ENCODE measurements around the gene GADL1.

Gene GADL1

DNA sequence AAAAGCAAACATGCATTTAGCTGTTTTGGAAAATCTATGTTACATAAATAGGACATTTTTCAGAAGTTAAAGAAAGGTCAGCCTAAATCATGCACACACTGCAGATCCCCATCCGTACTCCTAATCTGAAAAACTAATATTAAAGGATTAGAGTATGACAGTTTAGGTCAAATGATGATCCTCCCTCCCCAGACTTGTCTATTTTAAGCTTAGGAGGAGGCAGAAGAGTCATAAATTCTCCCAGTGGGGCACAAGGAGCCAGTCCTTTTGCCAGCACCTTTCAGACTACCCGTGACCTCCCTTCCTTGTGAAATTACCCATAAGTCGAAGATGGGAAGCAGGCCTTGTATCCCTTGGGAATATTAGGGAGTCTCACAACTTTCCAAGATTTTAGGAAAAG, 210.1 kb downstream of the GADL1 start:
- TF ChIP-seq, protein P1, sequence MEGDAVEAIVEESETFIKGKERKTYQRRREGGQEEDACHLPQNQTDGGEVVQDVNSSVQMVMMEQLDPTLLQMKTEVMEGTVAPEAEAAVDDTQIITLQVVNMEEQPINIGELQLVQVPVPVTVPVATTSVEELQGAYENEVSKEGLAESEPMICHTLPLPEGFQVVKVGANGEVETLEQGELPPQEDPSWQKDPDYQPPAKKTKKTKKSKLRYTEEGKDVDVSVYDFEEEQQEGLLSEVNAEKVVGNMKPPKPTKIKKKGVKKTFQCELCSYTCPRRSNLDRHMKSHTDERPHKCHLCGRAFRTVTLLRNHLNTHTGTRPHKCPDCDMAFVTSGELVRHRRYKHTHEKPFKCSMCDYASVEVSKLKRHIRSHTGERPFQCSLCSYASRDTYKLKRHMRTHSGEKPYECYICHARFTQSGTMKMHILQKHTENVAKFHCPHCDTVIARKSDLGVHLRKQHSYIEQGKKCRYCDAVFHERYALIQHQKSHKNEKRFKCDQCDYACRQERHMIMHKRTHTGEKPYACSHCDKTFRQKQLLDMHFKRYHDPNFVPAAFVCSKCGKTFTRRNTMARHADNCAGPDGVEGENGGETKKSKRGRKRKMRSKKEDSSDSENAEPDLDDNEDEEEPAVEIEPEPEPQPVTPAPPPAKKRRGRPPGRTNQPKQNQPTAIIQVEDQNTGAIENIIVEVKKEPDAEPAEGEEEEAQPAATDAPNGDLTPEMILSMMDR (IDR thresholded peaks at IDR 0.05), result no peak

DNA sequence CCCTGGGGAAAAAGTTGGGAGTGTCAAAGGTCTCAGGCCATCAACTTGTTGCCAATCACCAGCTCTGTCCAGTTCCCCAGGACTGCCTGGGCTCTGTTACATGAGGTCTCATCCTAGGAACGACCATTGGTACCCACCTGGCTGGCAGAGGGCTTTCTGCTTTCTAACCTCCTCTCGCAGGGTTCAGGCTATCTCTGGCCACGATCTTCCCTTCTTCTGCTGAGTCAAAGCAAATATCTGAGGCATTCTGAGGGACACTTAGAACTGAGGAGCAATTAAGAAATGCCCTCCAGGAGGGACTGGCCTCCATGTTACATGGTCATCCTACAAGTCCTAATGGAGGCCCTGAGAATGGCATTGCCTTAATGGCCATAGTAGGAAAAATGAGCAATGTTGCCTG, 210.7 kb downstream of the GADL1 start:
- TF ChIP-seq, protein P1 (IDR thresholded peaks at IDR 0.05), result no peak

DNA sequence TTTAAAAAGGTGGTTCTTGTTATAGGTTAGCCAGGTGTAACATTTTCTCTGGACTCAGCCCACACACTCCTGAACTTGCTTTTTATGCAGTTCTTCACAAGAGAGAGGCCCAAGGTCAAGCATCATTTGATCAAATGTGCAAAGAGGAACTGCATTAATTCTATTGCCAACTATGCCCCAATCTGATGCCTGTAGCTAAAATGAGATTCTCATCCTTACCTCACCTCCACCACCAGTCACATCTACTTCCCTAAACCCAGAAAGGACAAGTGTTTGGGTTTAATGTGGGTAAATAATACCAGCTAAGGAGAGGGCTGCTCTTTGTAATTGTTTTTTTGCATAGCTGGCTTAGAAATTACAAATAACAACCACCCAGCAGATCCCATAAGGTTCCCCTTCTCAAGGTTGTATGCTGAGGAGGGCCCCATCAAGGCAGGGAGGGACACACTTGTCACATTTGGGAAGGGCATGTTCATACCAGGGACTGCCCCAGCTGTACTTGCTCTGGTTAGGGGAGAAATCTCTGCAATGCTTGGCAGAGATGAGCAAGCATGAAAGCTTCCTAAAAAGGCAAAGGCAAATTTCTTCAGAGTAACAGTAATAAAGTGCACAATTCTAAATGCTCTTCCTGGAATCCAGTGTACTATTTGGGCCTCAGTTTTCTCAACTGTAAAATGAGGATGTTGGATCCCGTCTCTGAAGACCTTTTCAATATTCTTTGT, 211.9 kb downstream of the GADL1 start:
- TF ChIP-seq, protein P1 (IDR thresholded peaks at IDR 0.05), result no peak

DNA sequence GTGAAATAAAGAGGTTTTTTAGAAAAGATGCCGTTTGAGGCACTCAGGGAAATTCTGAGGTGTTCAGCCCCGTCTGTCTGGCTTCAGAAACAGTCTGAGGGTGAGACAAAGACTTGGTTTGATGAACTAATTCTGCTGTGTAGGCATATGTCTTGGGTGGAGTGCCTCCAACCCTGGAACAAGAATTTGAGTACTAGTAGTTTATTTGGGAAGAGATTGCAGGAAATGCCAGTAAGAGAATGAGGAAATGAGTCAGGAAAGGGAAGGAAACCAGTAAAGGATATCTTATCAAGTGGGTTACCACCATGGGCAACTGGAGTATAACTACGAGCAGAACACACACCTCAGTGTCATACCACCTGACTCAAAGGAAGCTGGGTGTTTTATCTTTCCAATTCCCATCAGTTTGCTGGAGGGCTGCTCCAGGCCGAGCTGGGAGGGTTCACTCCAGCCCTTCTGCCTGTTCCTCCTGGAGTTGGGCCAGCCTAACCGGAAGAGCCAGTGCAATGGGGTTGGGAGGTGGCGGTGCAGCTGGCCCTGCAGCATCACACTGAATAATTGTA, 212.7 kb downstream of the GADL1 start:
- TF ChIP-seq, protein P1 (IDR thresholded peaks at IDR 0.05), result no peak

DNA sequence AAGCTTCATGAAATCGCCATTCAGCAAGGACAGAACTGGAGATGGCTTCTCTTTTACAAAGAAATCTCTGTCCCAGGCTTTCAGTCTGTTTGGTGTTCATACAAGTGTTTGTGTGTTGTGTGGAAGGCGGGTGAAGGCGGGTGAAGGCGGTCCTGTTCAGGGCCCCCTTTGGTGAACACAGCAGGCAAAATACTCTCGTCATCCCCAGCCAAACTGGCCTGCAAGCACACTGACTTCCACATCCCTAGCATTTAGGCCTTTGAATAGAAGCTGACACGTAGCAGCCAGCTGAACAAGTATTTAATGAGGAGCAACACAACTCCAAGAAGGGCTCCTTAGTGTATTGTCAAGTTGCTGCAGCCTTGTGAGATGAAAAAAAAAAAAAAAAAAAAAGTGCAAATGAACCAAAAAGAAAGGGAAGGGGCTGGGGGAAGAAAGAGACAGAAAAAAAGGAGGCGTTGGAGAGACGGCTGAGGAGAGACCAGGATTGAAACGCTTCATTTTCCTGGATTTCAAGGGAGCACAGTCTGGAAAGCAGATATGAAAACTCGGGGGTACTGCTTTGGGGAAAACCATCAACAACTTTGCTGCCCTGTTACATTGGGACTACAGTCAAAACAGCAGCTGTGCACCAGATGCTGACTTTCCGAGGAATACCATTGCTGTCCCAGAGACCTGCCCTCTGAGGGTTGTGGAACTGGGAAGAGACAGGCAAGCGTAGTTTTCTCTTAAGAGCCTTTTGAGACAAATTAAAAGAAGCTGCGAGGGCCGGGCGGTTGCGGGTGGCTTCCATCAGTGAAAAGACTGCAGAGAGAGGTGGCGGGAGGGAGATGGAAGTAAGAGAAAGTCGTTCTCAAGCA, 213.4 kb downstream of the GADL1 start:
- TF ChIP-seq, protein P1 (IDR thresholded peaks at IDR 0.05), result no peak

DNA sequence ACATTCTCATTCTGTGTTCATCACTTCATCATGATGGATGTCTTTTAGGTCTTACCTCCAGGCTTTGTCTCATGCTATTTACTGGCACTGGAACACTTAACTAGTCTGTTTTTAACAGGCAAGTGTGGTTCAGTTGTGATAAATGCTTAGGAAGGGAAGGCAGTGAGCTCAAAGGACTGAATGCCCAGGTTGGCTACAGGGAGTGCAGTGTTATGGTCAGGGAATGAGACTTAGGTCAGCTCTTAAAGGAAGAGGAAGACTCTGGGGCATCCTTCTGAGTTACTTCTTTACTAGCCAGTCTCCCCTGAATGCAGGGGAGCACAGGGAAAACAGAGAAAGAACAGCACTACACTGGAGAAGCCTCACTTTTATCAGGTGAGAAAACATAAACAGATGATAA, 215.4 kb downstream of the GADL1 start:
- TF ChIP-seq, protein P1 (IDR thresholded peaks at IDR 0.05), result no peak

DNA sequence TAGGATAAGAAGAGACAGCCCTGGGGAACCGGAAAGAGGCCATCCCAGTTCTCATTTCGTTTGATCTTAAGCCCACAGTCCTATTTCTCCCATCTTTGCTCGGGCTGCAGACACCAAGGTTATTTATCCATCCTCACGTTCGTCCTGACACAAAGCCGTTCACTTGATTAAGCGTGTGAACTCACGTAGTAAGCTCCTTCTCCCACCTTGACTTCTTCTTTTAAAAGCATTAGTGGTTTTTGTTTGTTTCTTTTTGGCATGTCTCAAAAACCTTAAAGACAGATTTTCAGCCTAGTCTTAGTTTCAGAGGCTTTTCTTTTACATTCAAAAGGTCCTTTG, 217.1 kb downstream of the GADL1 start:
- TF ChIP-seq, protein P1 (IDR thresholded peaks at IDR 0.05), result no peak
